Measurements from ENCODE around the gene ESD. TPM values are rescaled to one million over a fixed set of nuclear protein-coding genes. Genes with fewer than 3 reads are reported as not detected.
A peak's percentile ranks its signal among the peaks of the same experiment; 100 is the strongest.
"Not testable (repeated sequence)": the region's sequence is repeated elsewhere in the genome, so short reads cannot be mapped to it uniquely, and the experiment has no call there.

The ESD gene
- total and polyA plus RNA-seq, 2 experiments from 2014 or later: 97.9 to 191 TPM

- Histone ChIP-seq H3K27ac (no peak overlapping the region), H4K20me1 (ENCODE audit: insufficient read depth) (no peaks in the 10 kb centered on the region), H3K79me2 (ENCODE audit: insufficient read depth) (no peaks in the 10 kb centered on the region), H3K36me3 (ENCODE audit: low read depth) (no peaks in the 10 kb centered on the region), H3K9me3 (ENCODE audit: low read depth) (no peaks in the 10 kb centered on the region), H3K9ac (no peak overlapping the region), H3K4me1 (ENCODE audit: insufficient read depth) (peaks cover 13% of the 10 kb centered on the region), H3K4me3 (no peak overlapping the region), H3K9me2 (ENCODE audit: insufficient read depth) (no peaks in the 10 kb centered on the region; the same call in 1 of the 2 replicates), H3K4me2 (ENCODE audit: unreplicated experiment) (no peak overlapping the region), H2AFZ (no peak overlapping the region), H3F3A (ENCODE audit: insufficient read depth) (no peaks in the 10 kb centered on the region; the same call in 1 of the 2 replicates), H3K27me3 (replicated peaks; ENCODE audit: insufficient read depth) (no peaks in the 10 kb centered on the region)
- peak; percentile 57 for DNase-seq
- 48 to 63% methylated on average over 4 of the region's 4 CpGs for WGBS, 2 experiments (ENCODE audit: low coverage in 1 of 2, low lambda C conversion rate in 2 of 2, missing lambda C conversion rate in 2 of 2)
- in situ Hi-C loops (cut with MboI): no loop called here
- TF ChIP-seq EZH2 (IDR thresholded peaks at IDR 0.05; ENCODE audit: insufficient read depth, poor library complexity, severe bottlenecking) (no peak), EZH2phosphoT487 (IDR thresholded peaks at IDR 0.05; ENCODE audit: insufficient read depth, low read depth) (no peak)
Observed at GRCh38 chr13:46756977-46757376, 40.0 kb downstream of the ESD start.

GRCh38 chr13:46755508-46755907 is 41.5 kb downstream of the ESD start:
- 61 to 90% methylated on average over 2 to 5 of the region's 5 CpGs for WGBS, 2 experiments (ENCODE audit: low coverage in 1 of 2, low lambda C conversion rate in 2 of 2, missing lambda C conversion rate in 2 of 2)

GRCh38 chr13:46754812-46755211 is 42.1 kb downstream of the ESD start:
- no peaks in the 10 kb centered on the region for H3K27me3 ChIP-seq (replicated peaks; ENCODE audit: insufficient read depth)
- H4K20me1 ChIP-seq (ENCODE audit: insufficient read depth): no peaks in the 10 kb centered on the region
- in situ Hi-C loops (cut with MboI): no loop called here
- peaks cover 25% of the 10 kb centered on the region; the same call in 1 of the 2 replicates for H3K4me1 ChIP-seq (ENCODE audit: insufficient read depth)
- H3K4me2 ChIP-seq (ENCODE audit: unreplicated experiment): no peak overlapping the region
- no peak overlapping the region for H3K9ac ChIP-seq
- DNase-seq: no peak
- no peak for TF ChIP-seq EZH2 (IDR thresholded peaks at IDR 0.05; ENCODE audit: insufficient read depth, poor library complexity, severe bottlenecking)
- TF ChIP-seq EZH2phosphoT487 (IDR thresholded peaks at IDR 0.05; ENCODE audit: insufficient read depth, low read depth): no peak
- no peak overlapping the region for H3K27ac ChIP-seq
- no peak overlapping the region for H3K4me3 ChIP-seq
- H3F3A ChIP-seq (ENCODE audit: insufficient read depth): peaks cover 6% of the 10 kb centered on the region; the same call in 1 of the 2 replicates
- no peaks in the 10 kb centered on the region for H3K9me3 ChIP-seq (ENCODE audit: low read depth)
- no peaks in the 10 kb centered on the region for H3K36me3 ChIP-seq (ENCODE audit: low read depth)
- no peaks in the 10 kb centered on the region for H3K79me2 ChIP-seq (ENCODE audit: insufficient read depth)
- no peaks in the 10 kb centered on the region for H3K9me2 ChIP-seq (ENCODE audit: insufficient read depth)
- H2AFZ ChIP-seq: no peak overlapping the region

More at GRCh38 chr13:46755508-46755907, 41.5 kb downstream of the ESD start:
- H2AFZ ChIP-seq; H3K27ac ChIP-seq; H3K9ac ChIP-seq; H3K4me3 ChIP-seq; H3F3A ChIP-seq (ENCODE audit: insufficient read depth); H3K9me2 ChIP-seq (ENCODE audit: insufficient read depth); in situ Hi-C loops (cut with MboI); H3K36me3 ChIP-seq (ENCODE audit: low read depth); DNase-seq; H4K20me1 ChIP-seq (ENCODE audit: insufficient read depth); H3K79me2 ChIP-seq (ENCODE audit: insufficient read depth); H3K4me2 ChIP-seq (ENCODE audit: unreplicated experiment); H3K9me3 ChIP-seq (ENCODE audit: low read depth); H3K27me3 ChIP-seq (replicated peaks; ENCODE audit: insufficient read depth): not testable (repeated sequence)
- peaks cover 23% of the 10 kb centered on the region for H3K4me1 ChIP-seq (ENCODE audit: insufficient read depth)

GRCh38 chr13:46753917-46754316 is 43.0 kb downstream of the ESD start:
- Histone ChIP-seq H3K4me1 (ENCODE audit: insufficient read depth) (peaks cover 28% of the 10 kb centered on the region; the same call in 1 of the 2 replicates), H3K4me3 (no peak overlapping the region), H3K4me2 (ENCODE audit: unreplicated experiment) (no peak overlapping the region), H3K27me3 (replicated peaks; ENCODE audit: insufficient read depth) (no peaks in the 10 kb centered on the region), H3K36me3 (ENCODE audit: low read depth) (no peaks in the 10 kb centered on the region), H3K9me3 (ENCODE audit: low read depth) (no peaks in the 10 kb centered on the region), H3K9me2 (ENCODE audit: insufficient read depth) (no peaks in the 10 kb centered on the region), H3K9ac (no peak overlapping the region), H3K79me2 (ENCODE audit: insufficient read depth) (no peaks in the 10 kb centered on the region), H3K27ac (no peak overlapping the region), H4K20me1 (ENCODE audit: insufficient read depth) (no peaks in the 10 kb centered on the region), H2AFZ (no peak overlapping the region), H3F3A (ENCODE audit: insufficient read depth) (peaks cover 6% of the 10 kb centered on the region; the same call in 1 of the 2 replicates)
- no peak for TF ChIP-seq EZH2 (IDR thresholded peaks at IDR 0.05; ENCODE audit: insufficient read depth, poor library complexity, severe bottlenecking)
- no peak for TF ChIP-seq EZH2phosphoT487 (IDR thresholded peaks at IDR 0.05; ENCODE audit: insufficient read depth, low read depth)
- WGBS, 2 experiments (ENCODE audit: low coverage in 1 of 2, low lambda C conversion rate in 2 of 2, missing lambda C conversion rate in 2 of 2): 86 to 87% methylated on average over 6 of the region's 6 CpGs
- in situ Hi-C loops (cut with MboI): no loop called here
- no peak for DNase-seq

GRCh38 chr13:46753137-46753536 is 43.8 kb downstream of the ESD start:
- Histone ChIP-seq H3K4me3 (no peak overlapping the region), H3K4me2 (ENCODE audit: unreplicated experiment) (no peak overlapping the region), H3K9ac (no peak overlapping the region), H3K27ac (no peak overlapping the region), H3K4me1 (ENCODE audit: insufficient read depth) (peaks cover 28% of the 10 kb centered on the region; the same call in 1 of the 2 replicates), H2AFZ (no peak overlapping the region), H3K9me3 (ENCODE audit: low read depth) (no peaks in the 10 kb centered on the region), H4K20me1 (ENCODE audit: insufficient read depth) (no peaks in the 10 kb centered on the region), H3K9me2 (ENCODE audit: insufficient read depth) (no peaks in the 10 kb centered on the region), H3K79me2 (ENCODE audit: insufficient read depth) (no peaks in the 10 kb centered on the region), H3K36me3 (ENCODE audit: low read depth) (no peaks in the 10 kb centered on the region), H3F3A (ENCODE audit: insufficient read depth) (peaks cover 6% of the 10 kb centered on the region; the same call in 1 of the 2 replicates), H3K27me3 (replicated peaks; ENCODE audit: insufficient read depth) (no peaks in the 10 kb centered on the region)
- no peak for TF ChIP-seq EZH2phosphoT487 (IDR thresholded peaks at IDR 0.05; ENCODE audit: insufficient read depth, low read depth)
- no peak for TF ChIP-seq EZH2 (IDR thresholded peaks at IDR 0.05; ENCODE audit: insufficient read depth, poor library complexity, severe bottlenecking)
- in situ Hi-C loops (cut with MboI): no loop called here
- WGBS, 2 experiments (ENCODE audit: low coverage in 1 of 2, low lambda C conversion rate in 2 of 2, missing lambda C conversion rate in 2 of 2): 95 to 96% methylated on average over 5 of the region's 5 CpGs
- DNase-seq: no peak

Measured in GM23248 (cell line).